HepG2 (cell line): ENCODE data around the gene FANK1. TPM values are rescaled to one million over a fixed set of nuclear protein-coding genes. Genes with fewer than 3 reads are reported as not detected.

Source experiments
- ATAC-seq: fragments of 200-7000 bp; cut with Tn5 transposase; 3 replicates; pipeline ENCODE4 v1.9.1; 2020; ENCODE audit warnings: mild to moderate bottlenecking, moderate library complexity
- BruUV-seq: library from RNA; stranded (reverse); fragments of 400-500 nt; replicated peaks from 2 replicates; lab custom pipeline; 2021; lab: Mats Ljungman, UMichigan
- CTCF ChIA-PET: fragments of 300-600 bp; formaldehyde crosslinking; extraction: SDS; loops from one replicate; lab custom pipeline; 2021; ENCODE audit warnings: low total read pairs, inconsistent platforms, low intra/inter-chr PET ratio; lab: Yijun Ruan, JAX
- POLR2A ChIA-PET: fragments of 350-600 bp; sonication (Branson Sonifier 250); formaldehyde crosslinking; loops from one replicate; lab custom pipeline; 2020; ENCODE audit warnings: antibody characterized with exemption, inconsistent platforms; lab: Yijun Ruan, JAX
- DNase-seq: peaks from one replicate; pipeline ENCODE4 v3.0.0-alpha.2; 2015; ENCODE audit warnings: low spot score
- FAIRE-seq: peaks from 3 replicates; lab custom pipeline; 2011; peaks lifted over from hg19 to GRCh38; lab: Jason Lieb, UNC
- H2AFZ ChIP-seq: one replicate; pipeline ENCODE4 v1.6.1; 2011; ENCODE audit warnings: low read length, inconsistent platforms
- H3K27ac ChIP-seq: fragments of 300-600 bp; 3 replicates; pipeline ENCODE4 v1.8.0; 2011; ENCODE audit warnings: mixed run types, mild to moderate bottlenecking, mixed read lengths, low read length, inconsistent platforms; ENCODE audit not compliant: insufficient read depth; ENCODE audit errors: extremely low read length
- H3K27me3 ChIP-seq, 2 experiments: fragments of 200-600 bp in 1 of 2; 2 replicates in 1 of 2; 3 replicates in 1 of 2; pipeline versions ENCODE4 v1.6.0 to v1.8.0; 2011; ENCODE audit warnings: low read length in 2 of 2, mild to moderate bottlenecking in 2 of 2, moderate library complexity in 2 of 2, inconsistent platforms in 1 of 2; ENCODE audit not compliant: insufficient read depth in 2 of 2, control insufficient read depth in 1 of 2
- H3K36me3 ChIP-seq, 2 experiments: fragments of 200-600 bp in 1 of 2; replicated peaks in 1 of 2; 2 replicates in 1 of 2; 3 replicates in 1 of 2; pipeline versions ENCODE4 v1.5.1 to v1.8.0; 2011; ENCODE audit warnings: low read length in 2 of 2, inconsistent platforms in 1 of 2; ENCODE audit not compliant: insufficient read depth in 2 of 2, control insufficient read depth in 1 of 2
- H3K4me1 ChIP-seq: 2 replicates; pipeline ENCODE4 v1.5.1; 2012; ENCODE audit warnings: low read length, inconsistent platforms; ENCODE audit not compliant: insufficient read depth
- H3K4me2 ChIP-seq: 2 replicates; pipeline ENCODE4 v1.6.0; 2011; ENCODE audit warnings: low read depth, low read length, inconsistent platforms
- H3K4me3 ChIP-seq, 3 experiments: fragments of 200-600 bp in 1 of 3; sonication (generic), shearing (Covaris generic) in 1 of 3; replicated peaks in 1 of 3; 2 replicates each; pipeline ENCODE4 v1.5.1; 2011 to 2016; ENCODE audit warnings: low read length in 3 of 3, inconsistent platforms in 2 of 3, low read depth in 2 of 3, mild to moderate bottlenecking in 2 of 3, control low read depth in 1 of 3, mixed read lengths in 1 of 3; ENCODE audit not compliant: insufficient read depth in 1 of 3
- H3K79me2 ChIP-seq: one replicate; pipeline ENCODE4 v1.6.1; 2011; ENCODE audit warnings: low read length, inconsistent platforms; ENCODE audit not compliant: insufficient read depth
- H3K9ac ChIP-seq: 2 replicates; pipeline ENCODE4 v1.6.0; 2011; ENCODE audit warnings: mild to moderate bottlenecking, low read depth, low read length, inconsistent platforms; ENCODE audit not compliant: insufficient read depth
- H3K9me3 ChIP-seq: 2 replicates; pipeline ENCODE4 v1.5.1; 2012; ENCODE audit warnings: mild to moderate bottlenecking, low read length
- H4K20me1 ChIP-seq: 2 replicates; pipeline ENCODE4 v1.6.0; 2011; ENCODE audit warnings: inconsistent platforms, mild to moderate bottlenecking, low read length, moderate library complexity; ENCODE audit not compliant: insufficient read depth
- GABPA ChIP-seq, 2 experiments: IDR thresholded peaks; 2 replicates each; pipeline ENCODE4 v1.6.1; 2011 to 2016; ENCODE audit warnings: low read depth in 2 of 2, low read length in 1 of 2, missing biosample characterization in 1 of 2, missing genetic modification characterization in 1 of 2
- MLX ChIP-seq: IDR thresholded peaks from 2 replicates; pipeline ENCODE4 v1.6.1; 2016
- POGZ ChIP-seq: sonication (generic); formaldehyde crosslinking; IDR thresholded peaks from 2 replicates; pipeline ENCODE4 v1.4.0; 2020; ENCODE audit warnings: mild to moderate bottlenecking, missing genetic modification reagents
- SAP130 ChIP-seq: IDR thresholded peaks from 2 replicates; pipeline ENCODE4 v1.6.1; 2016; ENCODE audit warnings: low read depth
- SMAD1 ChIP-seq: sonication (generic); formaldehyde crosslinking; IDR thresholded peaks from 2 replicates; pipeline ENCODE4 v1.4.0; 2020; ENCODE audit warnings: missing genetic modification reagents, low read depth, mild to moderate bottlenecking, borderline replicate concordance
- ZKSCAN8 ChIP-seq: IDR thresholded peaks from 2 replicates; pipeline ENCODE4 v1.6.1; 2016; ENCODE audit warnings: borderline replicate concordance, missing genetic modification reagents, missing compliant biosample characterization
- ZNF124 ChIP-seq: sonication (generic); formaldehyde crosslinking; IDR thresholded peaks from 2 replicates; pipeline ENCODE4 v1.4.0; 2020; ENCODE audit warnings: missing genetic modification reagents
- ZNF780A ChIP-seq: sonication (generic); formaldehyde crosslinking; IDR thresholded peaks from 2 replicates; pipeline ENCODE4 v1.8.0; 2022; ENCODE audit warnings: mild to moderate bottlenecking, missing genetic modification reagents, moderate library complexity
- WGBS: methylation state at CpG from one replicate; pipeline ENCODE4 v1.1.6; 2017; ENCODE audit warnings: low lambda C conversion rate; 5-methylcytosine and 5-hydroxymethylcytosine counted together
- in situ Hi-C: cut with HindIII; loops from 2 replicates; pipeline ENCODE4 v1.10.0; 2017; ENCODE audit warnings: low pct_unique_long_range_greater_than_20kb; ENCODE audit not compliant: extremely low pct_ligation_motif_present
- intact Hi-C: fragments of 100-400 bp; cut with micrococcal nuclease; formaldehyde crosslinking; loops from one replicate; pipeline ENCODE4 v1.10.0; 2022; ENCODE audit not compliant: unreplicated experiment
- polyA plus RNA-seq, 8 experiments: library from polyadenylated mRNA; depleted of rRNA in 3 of 8; stranded (reverse) in 7 of 8; unstranded in 1 of 8; fragments of >200 nt; fragmentation: Illumina TruSeq in 4 of 8; extraction: Trizol in 4 of 8; gene quantifications; 2 replicates each; pipeline versions ENCODE4 v1.2.1 to v1.2.3, GENCODE V29; 2011 to 2016; ENCODE audit warnings: low read depth in 4 of 8, missing spikeins in 1 of 8, mixed read lengths in 1 of 8; ENCODE audit not compliant: insufficient read depth in 1 of 8
- total RNA-seq, 5 experiments: library from RNA; depleted of rRNA; stranded (reverse); fragments of >200 nt; fragmentation: Illumina TruSeq; extraction: Trizol; gene quantifications; 2 replicates each; pipeline ENCODE4 v1.2.3, GENCODE V29; 2016; ENCODE audit warnings: low read depth in 1 of 5

The FANK1 gene
- total and polyA plus RNA-seq, 2 of the 13 experiments (the other 11 are each of a cell fraction or from before 2014, with no cell fraction given), result 0.22 TPM; not detected in 1

- TF ChIP-seq POGZ (no peak), MLX (CRISPR knock-in tag) (no peak), ZNF124 (CRISPR knock-in tag) (no peak)
- TF ChIP-seq, all 625 proteins: peak for 0
Observed at GRCh38 chr10:126052171-126052570, 155.8 kb downstream of the FANK1 start (continued).

- Histone ChIP-seq H2AFZ (no peak overlapping the region), H3K9me3 (no peaks in the 10 kb centered on the region)
- no peak for TF ChIP-seq SAP130 (CRISPR knock-in tag)
- no peak for TF ChIP-seq SMAD1 (CRISPR knock-in tag)
- no peak for TF ChIP-seq GABPA (IDR thresholded peaks at IDR 0.05; ENCODE audit: low read depth, low read length)
- TF ChIP-seq GABPA (CRISPR knock-in tag; IDR thresholded peaks at IDR 0.05; ENCODE audit: low read depth), result no peak
- no peak for TF ChIP-seq ZKSCAN8 (CRISPR knock-in tag)
- no peak for TF ChIP-seq ZNF780A (CRISPR knock-in tag)
- TF ChIP-seq, all 625 proteins: peak for 0
- Histone ChIP-seq H4K20me1 (no peaks in the 10 kb centered on the region), H3K36me3 (no peaks in the 10 kb centered on the region), H3K79me2 (no peaks in the 10 kb centered on the region), H3K4me2 (no peak overlapping the region), H3K9ac (no peak overlapping the region), H3K4me3 (no peak overlapping the region), H3K27ac (no peak overlapping the region), H3K4me1 (no peaks in the 10 kb centered on the region), H3K27me3 (peaks cover 1 to 35% of the 10 kb centered on the region in 2 experiments; a peak in 4 of 5 replicates)
- ATAC-seq (no peak), DNase-seq (no peak), FAIRE-seq (no peak)
- in situ Hi-C loops (no loop called here), intact Hi-C loops (no loop called here)
- WGBS, result 14% methylated on average over 5 of the region's 6 CpGs
- ChIA-PET POLR2A (no interaction called here), CTCF (no interaction called here)
- no TSS peak for BruUV-seq
Observed at GRCh38 chr10:126054191-126054590, 157.8 kb downstream of the FANK1 start.
